Inflammatory macrophage (primary cell): ENCODE measurements around the gene MDGA2.

Experiments
- DNase-seq, 2 donors: peaks; one replicate each; pipeline ENCODE4 v3.0.0-alpha.2; 2020 to 2022

MDGA2 gene

DNA sequence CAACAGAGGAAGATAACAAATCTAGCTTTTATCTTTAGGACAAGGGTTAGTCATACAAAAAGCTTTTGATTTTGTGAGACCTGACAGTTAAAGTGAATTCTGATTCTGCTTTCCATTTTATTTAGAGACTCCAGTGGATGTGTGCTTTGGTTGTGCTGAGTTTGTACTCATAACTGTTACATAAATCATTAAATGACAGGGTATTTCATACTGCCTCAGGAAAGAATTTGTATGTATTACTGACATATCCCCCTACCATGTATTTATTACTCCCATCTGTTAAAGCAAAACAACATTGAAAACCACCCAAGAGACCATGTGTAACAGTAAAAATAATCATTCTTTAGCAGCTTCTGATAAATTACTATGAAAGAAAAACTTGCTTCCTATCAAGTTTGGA lies 780.9 kb downstream of the MDGA2 start:
- no peak for DNase-seq

- no peak for DNase-seq
Measured at GRCh38 chr14:46887144-46887543, 788.3 kb downstream of the MDGA2 start.

- no peak for DNase-seq
Measured at GRCh38 chr14:46885566-46885965, 789.8 kb downstream of the MDGA2 start.

DNA sequence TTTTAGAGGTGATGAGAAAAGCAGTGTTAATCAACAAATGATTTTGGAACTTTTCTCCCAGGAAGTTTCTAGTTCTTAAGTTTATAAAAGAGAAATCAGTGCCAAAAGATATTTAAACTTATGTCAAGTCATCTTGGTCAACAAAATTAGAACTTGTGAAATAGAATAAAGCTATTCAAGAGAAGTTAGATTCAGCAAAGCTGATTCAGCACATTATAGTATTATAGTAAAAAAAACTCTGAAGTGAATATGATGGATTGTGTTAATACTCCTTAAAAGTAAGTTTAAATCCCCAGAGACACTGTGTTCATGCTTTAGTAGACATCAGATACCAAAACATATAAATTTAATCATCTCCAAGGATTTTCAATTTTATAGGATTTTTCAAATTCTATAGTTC lies 813.7 kb downstream of the MDGA2 start:
- DNase-seq = no peak

GRCh38 chr14:46840944-46841720 lies 834.3 kb downstream of the MDGA2 start:
- DNase-seq = no peak

DNA sequence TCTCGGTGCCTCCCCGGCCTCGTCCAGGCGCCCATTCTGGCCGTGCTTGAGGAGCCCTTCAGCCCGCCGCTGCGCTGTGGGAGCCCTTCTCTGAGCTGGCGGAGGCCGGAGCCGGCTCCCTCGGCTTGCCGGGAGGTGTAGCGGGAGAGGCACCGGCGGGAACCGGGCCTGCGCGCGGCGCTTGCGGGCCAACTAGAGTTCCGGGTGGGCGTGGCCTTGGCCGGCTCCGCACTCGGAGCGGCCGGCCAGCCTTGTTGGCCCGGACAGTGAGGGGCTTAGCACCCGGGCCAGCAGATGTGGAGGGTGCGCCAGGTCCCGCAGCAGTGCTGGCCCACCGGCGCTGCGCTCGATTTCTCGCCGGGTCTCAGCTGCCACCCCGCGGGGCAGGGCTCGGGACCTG lies 855.1 kb downstream of the MDGA2 start:
- no peak for DNase-seq

DNA sequence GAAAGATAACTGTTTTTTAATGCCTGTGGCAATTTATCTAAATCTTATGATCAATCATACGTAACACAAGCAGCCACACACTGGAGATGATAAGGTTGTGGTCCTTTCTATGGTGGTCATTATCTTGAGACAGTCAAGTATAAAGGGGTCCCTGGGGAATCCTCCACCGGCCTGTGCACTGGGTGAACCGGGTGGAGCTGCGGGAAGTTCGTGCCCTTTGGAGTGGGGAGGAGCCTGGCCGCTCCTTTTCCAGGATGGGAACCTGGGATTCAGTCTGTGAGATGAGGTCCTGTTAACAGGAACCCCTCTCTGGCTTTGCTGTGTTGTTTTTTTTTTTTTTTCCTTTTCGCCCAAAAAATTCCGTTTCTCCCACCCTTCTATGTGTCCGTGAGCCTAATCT lies 856.3 kb downstream of the MDGA2 start:
- DNase-seq = no peak

DNA sequence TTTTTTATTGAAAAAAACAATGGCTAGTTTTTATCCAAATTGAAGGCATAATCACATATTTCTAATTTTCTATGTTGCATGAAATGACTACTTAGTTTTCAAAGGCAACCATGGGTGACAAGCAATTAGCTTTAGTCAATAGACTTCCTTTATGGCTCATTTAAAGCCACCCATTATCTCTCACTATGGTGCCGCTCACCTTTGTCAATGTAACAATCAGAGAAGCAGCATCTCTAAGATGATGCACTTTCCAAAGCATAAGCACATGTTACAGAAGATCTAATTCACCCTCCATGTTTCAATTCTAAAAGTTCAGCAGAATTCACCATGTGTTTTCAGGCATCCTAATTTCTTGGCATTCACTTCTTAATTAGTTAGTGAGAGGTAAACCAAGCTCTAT lies 857.3 kb downstream of the MDGA2 start:
- no peak for DNase-seq

- DNase-seq = no peak
Measured at GRCh38 chr14:46793144-46793543, 882.3 kb downstream of the MDGA2 start.
